ENCODE data around the gene MRPS16. TPM values are rescaled to one million over a fixed set of nuclear protein-coding genes. Genes with fewer than 3 reads are reported as not detected.

Gene MRPS16
- total RNA-seq, 1 experiment from 2014 or later: 164 TPM

- intact Hi-C loops (cut with micrococcal nuclease; ENCODE audit: unreplicated experiment): no loop called here
- no TSS peak for BruUV-seq (replicated peaks)
- Histone ChIP-seq H3K36me3 (ENCODE audit: insufficient read depth, low read length, poor library complexity, severe bottlenecking) (peaks cover 9% of the 10 kb centered on the region), H3K27me3 (replicated peaks; ENCODE audit: insufficient read depth, low read depth, low read length, poor library complexity) (no peaks in the 10 kb centered on the region), H3K27ac (ENCODE audit: low read depth, low read length, poor library complexity, severe bottlenecking) (no peak overlapping the region), H3K4me1 (ENCODE audit: insufficient read depth, low read length, poor library complexity, severe bottlenecking) (no peaks in the 10 kb centered on the region), H3K9me3 (ENCODE audit: low read depth, low read length, poor library complexity, severe bottlenecking) (no peaks in the 10 kb centered on the region), H3K4me3 (ENCODE audit: low read depth, low read length, poor library complexity, severe bottlenecking) (no peak overlapping the region)
- ChIA-PET POLR2A (ENCODE audit: low non-redundant PET) (no interaction called here), CTCF (no interaction called here)
- TF ChIP-seq CTCF (conservative IDR thresholded peaks at IDR 0.05; ENCODE audit: low read depth, low read length) (no peak), EZH2 (IDR thresholded peaks at IDR 0.05; ENCODE audit: borderline replicate concordance, low read depth, low read length, poor library complexity, severe bottlenecking) (no peak)
- no peak for DNase-seq (ENCODE audit: low spot score)
Observed at GRCh38 chr10:73217628-73218027, 34.8 kb downstream of the MRPS16 start.

GRCh38 chr10:73215749-73216148, 36.7 kb downstream of the MRPS16 start:
- TF ChIP-seq EZH2 (IDR thresholded peaks at IDR 0.05; ENCODE audit: borderline replicate concordance, low read depth, low read length, poor library complexity, severe bottlenecking) (no peak), CTCF (conservative IDR thresholded peaks at IDR 0.05; ENCODE audit: low read depth, low read length) (no peak)
- no peaks in the 10 kb centered on the region for H3K4me1 ChIP-seq (ENCODE audit: insufficient read depth, low read length, poor library complexity, severe bottlenecking)
- peaks cover 9% of the 10 kb centered on the region for H3K36me3 ChIP-seq (ENCODE audit: insufficient read depth, low read length, poor library complexity, severe bottlenecking)
- ChIA-PET CTCF (no interaction called here), POLR2A (ENCODE audit: low non-redundant PET) (no interaction called here)
- DNase-seq (ENCODE audit: low spot score): no peak
- no peaks in the 10 kb centered on the region for H3K9me3 ChIP-seq (ENCODE audit: low read depth, low read length, poor library complexity, severe bottlenecking)
- no peak overlapping the region for H3K27ac ChIP-seq (ENCODE audit: low read depth, low read length, poor library complexity, severe bottlenecking)
- BruUV-seq (replicated peaks): no TSS peak
- no peaks in the 10 kb centered on the region for H3K27me3 ChIP-seq (replicated peaks; ENCODE audit: insufficient read depth, low read depth, low read length, poor library complexity)
- H3K4me3 ChIP-seq (ENCODE audit: low read depth, low read length, poor library complexity, severe bottlenecking): no peak overlapping the region
- intact Hi-C loops (cut with micrococcal nuclease; ENCODE audit: unreplicated experiment): no loop called here

DNA sequence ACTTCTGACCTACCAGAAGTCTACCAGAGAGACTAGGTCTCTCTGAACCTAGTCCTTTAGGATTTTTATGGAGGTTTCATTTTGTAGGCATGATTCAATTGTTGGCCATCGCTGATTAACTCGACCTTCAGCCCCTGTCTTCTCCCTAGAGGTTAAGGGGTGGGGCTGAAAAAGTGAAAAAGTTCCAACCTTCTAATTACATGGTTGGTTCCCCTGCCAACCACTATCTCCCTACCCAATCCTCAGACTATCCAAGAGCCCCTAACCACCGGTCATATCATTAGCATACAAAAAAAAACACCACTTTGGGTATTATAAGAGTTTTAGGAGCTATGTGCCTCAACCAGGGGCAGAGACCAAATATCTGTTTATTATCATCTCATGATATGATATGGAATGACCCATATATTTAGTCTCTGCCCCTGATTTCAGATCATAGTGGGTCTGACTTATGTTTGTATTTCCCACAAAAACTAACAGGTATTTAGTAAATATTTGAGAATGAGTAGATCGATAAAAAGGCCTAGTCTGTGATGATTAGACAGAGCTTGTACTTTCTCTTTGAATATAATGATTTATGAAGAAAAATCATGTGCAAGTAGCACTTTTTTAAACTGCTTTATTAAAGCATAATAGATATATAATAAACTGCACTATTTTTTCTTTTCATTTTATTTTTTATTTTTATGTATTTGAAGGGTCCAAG, 41.2 kb downstream of the MRPS16 start:
- H3K4me3 ChIP-seq (ENCODE audit: low read depth, low read length, poor library complexity, severe bottlenecking): no peak overlapping the region
- H3K9me3 ChIP-seq (ENCODE audit: low read depth, low read length, poor library complexity, severe bottlenecking): no peaks in the 10 kb centered on the region
- H3K36me3 ChIP-seq (ENCODE audit: insufficient read depth, low read length, poor library complexity, severe bottlenecking): no peaks in the 10 kb centered on the region
- no peaks in the 10 kb centered on the region for H3K4me1 ChIP-seq (ENCODE audit: insufficient read depth, low read length, poor library complexity, severe bottlenecking)
- CTCF ChIA-PET: no interaction called here
- no TSS peak for BruUV-seq (replicated peaks)
- H3K27me3 ChIP-seq (replicated peaks; ENCODE audit: insufficient read depth, low read depth, low read length, poor library complexity): no peaks in the 10 kb centered on the region
- H3K27ac ChIP-seq (ENCODE audit: low read depth, low read length, poor library complexity, severe bottlenecking): no peak overlapping the region
- POLR2A ChIA-PET (ENCODE audit: low non-redundant PET): interaction anchor here (0.6 kb wide), 1 partner anchor 13 kb away, joined by 9 read pairs; no protein-coding TSS in a partner anchor
- no peak for DNase-seq (ENCODE audit: low spot score)
- intact Hi-C loops (cut with micrococcal nuclease; ENCODE audit: unreplicated experiment): no loop called here
- no peak for TF ChIP-seq EZH2 (IDR thresholded peaks at IDR 0.05; ENCODE audit: borderline replicate concordance, low read depth, low read length, poor library complexity, severe bottlenecking)
- no peak for TF ChIP-seq CTCF (conservative IDR thresholded peaks at IDR 0.05; ENCODE audit: low read depth, low read length)

Data from A673 (cell line).